MM.1S (cell line): ENCODE results near the gene WSB2.

Experiments used
- DNase-seq: peaks from one replicate; pipeline ENCODE4 v3.0.0-alpha.2; 2015
- H2AFZ ChIP-seq: fragments of 300-600 bp; sonication (generic); 2 replicates; pipeline ENCODE4 v1.6.0; 2016; ENCODE audit warnings: antibody characterized with exemption, low read length
- H3F3A ChIP-seq: fragments of 300-600 bp; sonication (generic); 2 replicates; pipeline ENCODE4 v1.6.1; 2016; ENCODE audit warnings: mild to moderate bottlenecking, antibody characterized with exemption, low read length, moderate library complexity, mixed read lengths; ENCODE audit not compliant: insufficient read depth
- H3K27ac ChIP-seq: fragments of 300-600 bp; sonication (generic); 2 replicates; pipeline ENCODE4 v1.5.1; 2016; ENCODE audit warnings: mild to moderate bottlenecking, low read length
- H3K27me3 ChIP-seq: fragments of 300-600 bp; sonication (generic); replicated peaks from 2 replicates; pipeline ENCODE4 v1.6.0; 2016; ENCODE audit warnings: low read length; ENCODE audit not compliant: insufficient read depth
- H3K36me3 ChIP-seq: fragments of 300-600 bp; sonication (generic); replicated peaks from 2 replicates; pipeline ENCODE4 v1.6.1; 2016; ENCODE audit warnings: mild to moderate bottlenecking, low read length, mixed read lengths; ENCODE audit not compliant: insufficient read depth
- H3K4me1 ChIP-seq: fragments of 300-600 bp; sonication (generic); 2 replicates; pipeline ENCODE4 v1.6.1; 2016; ENCODE audit warnings: low read length, mixed read lengths
- H3K4me2 ChIP-seq: fragments of 300-600 bp; sonication (generic); 2 replicates; pipeline ENCODE4 v1.6.0; 2016; ENCODE audit warnings: low read depth, low read length
- H3K4me3 ChIP-seq: fragments of 300-600 bp; sonication (generic); 2 replicates; pipeline ENCODE4 v1.5.1; 2016; ENCODE audit warnings: low read length, mixed read lengths
- H3K79me2 ChIP-seq: fragments of 300-600 bp; sonication (generic); 2 replicates; pipeline ENCODE4 v1.6.1; 2016; ENCODE audit warnings: mixed run types, low read length, mixed read lengths
- H3K9ac ChIP-seq: fragments of 300-600 bp; sonication (generic); 2 replicates; pipeline ENCODE4 v1.6.1; 2016; ENCODE audit warnings: low read length, mixed read lengths
- H3K9me2 ChIP-seq: fragments of 300-600 bp; sonication (generic); replicated peaks from 2 replicates; pipeline ENCODE4 v1.6.1; 2016; ENCODE audit warnings: mild to moderate bottlenecking, low read length, mixed read lengths; ENCODE audit not compliant: insufficient read depth
- H3K9me3 ChIP-seq: fragments of 300-600 bp; sonication (generic); replicated peaks from 2 replicates; pipeline ENCODE4 v1.6.1; 2016; ENCODE audit warnings: mild to moderate bottlenecking, low read length, mixed read lengths; ENCODE audit not compliant: insufficient read depth
- H4K20me1 ChIP-seq: fragments of 300-600 bp; sonication (generic); 2 replicates; pipeline ENCODE4 v1.6.1; 2016; ENCODE audit warnings: mild to moderate bottlenecking, low read length, moderate library complexity, mixed read lengths; ENCODE audit not compliant: insufficient read depth
- EZH2 ChIP-seq: fragments of 300-600 bp; sonication (generic); optimal IDR thresholded peaks from 2 replicates; pipeline ENCODE3; 2017; ENCODE audit warnings: low read depth, mild to moderate bottlenecking, antibody characterized with exemption, low read length, mixed read lengths
- EZH2phosphoT487 ChIP-seq: fragments of 300-600 bp; sonication (generic); IDR thresholded peaks from 2 replicates; pipeline ENCODE4 v1.6.1; 2018; ENCODE audit warnings: antibody characterized with exemption, low read length
- TF ChIP-seq, protein P1 (sequence below): fragments of 300-600 bp; sonication (generic); IDR thresholded peaks from 2 replicates; pipeline ENCODE4 v1.5.1; 2016; ENCODE audit warnings: antibody characterized with exemption, low read length, mixed read lengths

WSB2 gene

GRCh38 chr12:118038137-118038536 is 22.8 kb downstream of the WSB2 start:
- no peak overlapping the region for H2AFZ ChIP-seq
- H3K9me3 ChIP-seq, result no peaks in the 10 kb centered on the region
- H3K27ac ChIP-seq, result no peak overlapping the region
- no peaks in the 10 kb centered on the region for H4K20me1 ChIP-seq
- no peak overlapping the region for H3K9ac ChIP-seq
- H3K4me3 ChIP-seq, result no peak overlapping the region
- TF ChIP-seq, protein P1, sequence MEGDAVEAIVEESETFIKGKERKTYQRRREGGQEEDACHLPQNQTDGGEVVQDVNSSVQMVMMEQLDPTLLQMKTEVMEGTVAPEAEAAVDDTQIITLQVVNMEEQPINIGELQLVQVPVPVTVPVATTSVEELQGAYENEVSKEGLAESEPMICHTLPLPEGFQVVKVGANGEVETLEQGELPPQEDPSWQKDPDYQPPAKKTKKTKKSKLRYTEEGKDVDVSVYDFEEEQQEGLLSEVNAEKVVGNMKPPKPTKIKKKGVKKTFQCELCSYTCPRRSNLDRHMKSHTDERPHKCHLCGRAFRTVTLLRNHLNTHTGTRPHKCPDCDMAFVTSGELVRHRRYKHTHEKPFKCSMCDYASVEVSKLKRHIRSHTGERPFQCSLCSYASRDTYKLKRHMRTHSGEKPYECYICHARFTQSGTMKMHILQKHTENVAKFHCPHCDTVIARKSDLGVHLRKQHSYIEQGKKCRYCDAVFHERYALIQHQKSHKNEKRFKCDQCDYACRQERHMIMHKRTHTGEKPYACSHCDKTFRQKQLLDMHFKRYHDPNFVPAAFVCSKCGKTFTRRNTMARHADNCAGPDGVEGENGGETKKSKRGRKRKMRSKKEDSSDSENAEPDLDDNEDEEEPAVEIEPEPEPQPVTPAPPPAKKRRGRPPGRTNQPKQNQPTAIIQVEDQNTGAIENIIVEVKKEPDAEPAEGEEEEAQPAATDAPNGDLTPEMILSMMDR, result no peak
- no peak for TF ChIP-seq EZH2phosphoT487
- TF ChIP-seq EZH2, result no peak
- no peaks in the 10 kb centered on the region for H3K36me3 ChIP-seq
- no peaks in the 10 kb centered on the region for H3K79me2 ChIP-seq
- peaks cover 17% of the 10 kb centered on the region; the same call in 1 of the 2 replicates for H3K4me1 ChIP-seq
- no peaks in the 10 kb centered on the region for H3K9me2 ChIP-seq
- H3K4me2 ChIP-seq, result no peak overlapping the region
- H3F3A ChIP-seq, result peaks cover 3% of the 10 kb centered on the region; the same call in 1 of the 2 replicates
- DNase-seq, result no peak
- H3K27me3 ChIP-seq, result no peaks in the 10 kb centered on the region

DNA sequence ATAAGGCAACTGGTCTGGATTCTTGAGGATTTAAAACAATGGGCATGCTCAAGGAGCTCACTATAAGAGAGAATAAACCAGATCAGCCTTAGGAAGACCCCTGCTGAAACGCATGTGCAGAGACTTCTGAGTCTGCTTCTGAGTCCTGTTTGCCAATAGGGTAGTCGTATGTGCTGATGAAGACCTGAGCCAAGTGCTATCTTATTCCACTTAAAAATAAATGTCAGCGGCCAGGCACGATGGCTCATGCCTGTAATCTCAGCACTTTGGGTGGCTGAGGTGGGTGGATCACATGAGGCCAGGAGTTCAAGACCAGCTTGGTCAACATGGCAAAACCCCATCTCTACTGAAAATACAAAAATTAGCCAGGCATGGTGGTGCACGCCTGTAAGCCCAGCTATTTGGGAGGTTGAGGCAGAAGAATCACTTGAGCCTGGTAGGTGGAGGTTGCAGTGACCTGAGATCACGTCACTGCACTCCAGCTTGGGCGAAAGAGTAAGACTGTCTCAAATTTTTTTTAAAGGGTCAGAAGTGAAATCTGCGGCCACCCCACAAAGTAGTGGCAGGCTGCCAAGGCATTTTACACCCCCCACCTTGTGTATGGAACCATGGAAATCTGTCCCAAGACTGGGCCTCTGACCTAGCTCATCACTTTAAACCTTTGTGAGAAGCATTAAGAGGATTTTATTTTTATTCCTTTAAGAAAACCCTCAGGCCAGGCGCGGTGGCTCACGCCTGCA is 24.1 kb downstream of the WSB2 start:
- TF ChIP-seq EZH2phosphoT487 (no peak), EZH2 (no peak)
- H3K9ac ChIP-seq, result no peak overlapping the region
- no peaks in the 10 kb centered on the region for H3K27me3 ChIP-seq
- DNase-seq, result no peak
- H3K79me2 ChIP-seq, result no peaks in the 10 kb centered on the region
- peaks cover 3% of the 10 kb centered on the region; the same call in 1 of the 2 replicates for H3F3A ChIP-seq
- H3K4me3 ChIP-seq, result no peak overlapping the region
- H3K9me3 ChIP-seq, result no peaks in the 10 kb centered on the region
- H3K4me1 ChIP-seq, result peaks cover 17% of the 10 kb centered on the region; the same call in 1 of the 2 replicates
- H2AFZ ChIP-seq, result no peak overlapping the region
- H3K9me2 ChIP-seq, result no peaks in the 10 kb centered on the region
- no peaks in the 10 kb centered on the region for H3K36me3 ChIP-seq
- no peaks in the 10 kb centered on the region for H4K20me1 ChIP-seq
- H3K4me2 ChIP-seq, result no peak overlapping the region
- no peak overlapping the region for H3K27ac ChIP-seq

DNA sequence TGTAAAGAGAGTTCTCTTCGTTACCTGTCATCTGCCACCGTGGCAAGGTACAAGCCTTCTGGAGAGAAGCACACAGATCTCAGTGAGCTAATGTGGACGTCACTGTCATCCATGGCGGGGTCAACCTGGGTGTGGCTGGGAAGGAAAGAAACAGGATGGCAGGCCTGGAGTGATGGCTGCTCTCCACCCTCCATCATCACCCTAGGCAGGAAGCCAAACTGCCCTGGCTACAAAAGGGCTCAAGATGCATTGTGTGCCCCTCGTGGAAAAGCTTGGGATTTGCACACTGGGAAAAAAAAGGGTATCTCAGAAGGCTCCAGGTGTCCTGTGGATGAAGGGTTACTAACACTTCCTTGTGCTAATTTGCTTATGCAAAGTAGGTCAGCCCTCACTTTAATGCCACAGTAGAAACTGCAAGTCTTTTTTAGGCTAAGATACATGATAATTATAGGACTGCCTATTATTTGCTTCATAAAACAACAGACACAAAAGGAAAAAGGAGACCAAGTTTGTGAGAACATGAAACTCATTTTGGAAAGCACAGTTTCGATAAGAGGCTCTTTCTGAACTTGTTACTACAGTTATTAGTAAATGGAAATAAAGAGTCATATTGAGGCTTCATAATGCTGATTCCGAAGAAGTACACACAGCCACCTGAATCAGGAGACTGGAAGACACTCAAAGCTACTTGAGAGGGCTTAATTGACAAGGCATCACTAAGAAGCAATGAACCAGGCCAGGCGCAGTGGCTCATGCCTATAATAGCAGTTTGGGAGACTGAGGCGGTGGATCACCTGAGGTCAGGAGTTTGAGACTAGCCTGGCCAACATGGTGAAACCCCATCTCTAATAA is 25.6 kb downstream of the WSB2 start:
- no peaks in the 10 kb centered on the region for H3K79me2 ChIP-seq
- TF ChIP-seq, protein P1, result no peak
- TF ChIP-seq EZH2, result no peak
- no peak for TF ChIP-seq EZH2phosphoT487
- H3K4me3 ChIP-seq, result no peak overlapping the region
- peak overlapping the region; percentile 34 for H3K4me2 ChIP-seq
- no peaks in the 10 kb centered on the region for H4K20me1 ChIP-seq
- H3K9me3 ChIP-seq, result no peaks in the 10 kb centered on the region
- no peak overlapping the region for H2AFZ ChIP-seq
- no peaks in the 10 kb centered on the region for H3K9me2 ChIP-seq
- H3K27ac ChIP-seq, result peak overlapping the region; percentile 56; the same call in 1 of the 2 replicates
- H3K27me3 ChIP-seq, result no peaks in the 10 kb centered on the region
- H3K36me3 ChIP-seq, result no peaks in the 10 kb centered on the region
- DNase-seq, result peak; percentile 13
- no peak overlapping the region for H3K9ac ChIP-seq
- H3K4me1 ChIP-seq, result peaks cover 17% of the 10 kb centered on the region; the same call in 1 of the 2 replicates
- H3F3A ChIP-seq, result peaks cover 3% of the 10 kb centered on the region; the same call in 1 of the 2 replicates
